ENCODE results near the gene PARD3.
"Not testable (repeated sequence)": the region's sequence is repeated elsewhere in the genome, so short reads cannot be mapped to it uniquely, and the experiment has no call there.

PARD3 gene

DNA sequence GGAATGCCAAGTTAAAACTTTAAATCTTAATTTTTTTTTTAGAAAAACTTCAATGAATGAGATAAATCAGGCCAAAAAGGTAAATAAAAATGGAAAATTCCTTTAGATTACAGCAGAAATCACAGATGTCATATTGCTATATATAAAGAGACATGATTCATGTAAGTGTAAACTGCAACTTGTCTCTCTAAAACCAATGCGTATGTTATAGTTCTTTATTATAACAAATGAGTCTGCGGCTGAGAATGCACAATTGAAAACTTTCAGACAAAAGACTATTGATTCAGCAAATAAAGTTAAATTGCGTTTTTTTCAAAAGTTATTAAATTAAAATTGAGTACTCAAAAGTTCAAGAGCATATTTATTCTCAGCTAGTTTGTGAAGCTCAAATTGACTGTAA lies 425.3 kb downstream of the PARD3 start:
- no peak for DNase-seq (ENCODE audit: low read depth in 2 of 2)

DNA sequence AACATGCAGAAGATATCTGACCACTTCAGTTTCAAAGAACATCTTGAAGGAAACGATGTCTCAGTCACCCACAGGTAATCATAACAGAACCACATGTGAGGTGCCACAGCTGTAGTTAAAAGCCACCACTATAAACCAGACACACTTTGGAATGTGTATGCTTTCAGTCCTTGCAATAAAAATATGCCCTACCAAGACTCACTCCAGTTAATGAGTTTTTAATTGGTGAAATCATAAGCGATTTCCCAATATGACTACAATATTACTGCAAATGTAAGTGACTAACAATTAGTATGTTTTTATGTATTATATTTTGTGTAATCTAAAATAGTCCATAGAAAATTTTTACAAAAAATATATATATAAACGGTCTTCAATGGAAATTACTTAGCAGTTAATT lies 428.2 kb downstream of the PARD3 start:
- DNase-seq (ENCODE audit: low read depth in 2 of 2) = no peak

DNA sequence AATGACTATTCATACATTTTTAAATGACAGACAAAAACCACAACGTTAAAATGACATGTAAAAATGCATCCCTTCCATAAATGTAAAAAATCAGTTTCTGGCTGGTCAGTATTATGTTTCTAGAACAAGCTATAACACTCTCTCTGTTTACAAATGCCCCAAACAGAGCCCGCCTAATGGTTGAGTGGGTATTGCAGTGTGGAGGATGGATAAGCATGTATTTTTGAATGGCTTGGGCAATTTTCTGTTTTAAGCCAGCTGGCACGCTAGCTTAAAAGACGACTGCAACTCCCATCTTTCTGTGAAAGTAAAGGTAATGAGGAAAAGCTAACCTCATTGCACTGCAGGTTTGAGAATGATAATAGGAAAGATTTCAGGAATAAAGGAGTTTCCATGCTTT lies 430.7 kb downstream of the PARD3 start:
- DNase-seq (ENCODE audit: low read depth in 2 of 2) = no peak

DNA sequence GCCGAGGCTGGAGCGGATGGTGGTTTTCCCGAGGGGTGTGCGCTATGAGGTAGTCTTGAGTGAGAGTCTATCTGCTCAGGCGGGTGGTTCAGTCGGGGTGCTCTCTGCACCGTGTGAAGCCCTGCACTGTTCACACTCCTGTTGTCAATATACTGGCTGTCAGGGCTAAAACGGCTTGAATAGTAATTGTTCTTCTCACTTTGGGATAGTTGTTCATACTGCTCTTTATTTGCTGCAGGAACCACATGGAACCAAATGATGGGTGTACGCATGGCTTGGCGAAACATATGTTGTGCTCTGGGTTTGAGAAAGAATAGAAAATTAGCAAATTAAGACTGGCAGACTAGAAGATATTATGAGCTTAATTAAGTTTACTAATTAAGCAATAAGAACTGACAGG lies 432.5 kb downstream of the PARD3 start:
- DNase-seq (ENCODE audit: low read depth in 2 of 2) = no peak

DNA sequence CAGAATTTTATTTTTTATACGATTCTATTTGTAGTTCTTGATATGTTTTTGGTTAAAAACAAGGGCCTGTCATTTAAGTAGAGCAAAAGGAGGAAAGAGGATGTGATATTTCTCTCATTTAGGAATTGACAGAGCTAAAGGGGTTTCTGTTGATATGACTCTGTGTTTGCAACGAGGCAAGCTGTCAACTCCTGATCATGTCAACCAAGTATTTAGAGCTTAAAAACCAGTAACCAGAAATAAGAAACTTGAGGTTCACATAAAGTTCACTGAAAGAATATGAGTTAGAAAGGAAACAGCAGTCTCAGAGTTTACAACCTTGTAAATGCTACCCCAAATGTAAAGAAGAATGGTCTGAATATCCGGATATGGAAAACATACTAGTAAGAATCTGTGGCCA lies 434.2 kb downstream of the PARD3 start:
- DNase-seq (ENCODE audit: low read depth in 2 of 2) = no peak

DNA sequence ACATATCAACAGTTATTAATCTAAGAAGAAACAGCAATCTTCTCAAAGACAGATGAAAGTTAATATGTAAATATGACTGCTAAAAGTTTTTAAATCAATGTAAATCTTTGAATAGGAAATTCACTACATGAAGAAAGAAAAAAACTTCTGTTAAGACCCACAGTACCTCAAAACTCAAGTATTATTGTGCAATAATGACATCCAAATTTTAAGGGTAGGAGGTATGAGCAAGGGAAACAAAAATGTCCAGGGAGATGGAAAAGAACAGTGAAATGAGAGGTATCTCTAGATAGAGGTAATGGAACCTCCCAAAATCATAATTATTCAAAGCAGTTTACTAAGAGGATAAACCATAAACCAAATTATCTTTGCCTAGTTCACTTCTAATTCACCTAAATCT lies 436.8 kb downstream of the PARD3 start:
- no peak for DNase-seq (ENCODE audit: low read depth in 2 of 2)

DNA sequence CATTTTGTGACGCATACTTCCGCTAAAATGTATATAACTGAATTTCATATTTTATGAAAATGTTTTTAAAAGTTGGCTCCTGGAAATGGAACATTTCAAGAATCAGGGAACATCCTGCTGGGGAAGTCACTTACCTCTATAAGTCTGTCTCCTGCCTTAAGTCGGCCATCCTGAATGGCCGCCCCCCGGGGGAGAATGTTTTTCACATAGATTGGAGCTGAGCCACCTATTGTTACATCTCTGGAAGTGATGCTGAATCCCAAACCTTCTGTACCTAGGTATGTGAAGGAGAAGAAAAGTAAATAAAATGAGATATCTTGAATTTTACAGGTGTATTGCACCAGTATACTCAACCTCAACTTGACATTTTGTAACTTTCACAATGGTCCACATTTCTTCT lies 437.3 kb downstream of the PARD3 start:
- no peak for DNase-seq (ENCODE audit: low read depth in 2 of 2)

DNA sequence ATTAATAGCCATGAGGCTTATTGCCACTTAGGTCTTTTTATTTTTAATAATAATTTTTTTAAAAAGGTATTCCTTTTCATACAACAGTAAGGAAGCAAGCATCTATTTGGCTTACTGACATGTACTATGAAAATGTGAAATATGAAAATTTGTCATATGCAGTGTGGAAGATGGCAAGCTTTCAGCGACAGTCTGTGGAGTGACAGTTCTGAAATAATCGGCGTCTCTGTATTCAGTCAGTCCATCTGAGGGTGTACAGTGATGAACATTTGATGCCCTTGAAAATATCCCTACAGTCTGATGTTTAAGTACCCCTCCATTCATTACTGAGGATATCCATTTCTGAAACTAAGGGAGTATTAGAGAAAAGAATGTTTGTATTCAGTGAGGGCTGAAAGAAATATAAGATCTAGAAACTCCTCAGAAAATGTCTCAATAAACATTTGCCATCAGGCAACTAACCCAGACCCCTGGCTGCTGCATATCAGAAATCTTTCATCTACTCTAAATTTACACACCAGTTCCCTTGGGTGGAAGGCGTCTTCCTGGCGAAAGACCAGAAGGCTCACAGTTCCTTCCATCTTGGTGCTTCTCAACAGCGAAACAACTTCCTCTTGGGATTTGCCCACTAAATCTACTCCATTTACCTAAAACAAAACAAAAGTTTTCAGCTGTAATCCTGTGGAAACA lies 440.6 kb downstream of the PARD3 start:
- DNase-seq (ENCODE audit: low read depth in 2 of 2) = no peak

DNA sequence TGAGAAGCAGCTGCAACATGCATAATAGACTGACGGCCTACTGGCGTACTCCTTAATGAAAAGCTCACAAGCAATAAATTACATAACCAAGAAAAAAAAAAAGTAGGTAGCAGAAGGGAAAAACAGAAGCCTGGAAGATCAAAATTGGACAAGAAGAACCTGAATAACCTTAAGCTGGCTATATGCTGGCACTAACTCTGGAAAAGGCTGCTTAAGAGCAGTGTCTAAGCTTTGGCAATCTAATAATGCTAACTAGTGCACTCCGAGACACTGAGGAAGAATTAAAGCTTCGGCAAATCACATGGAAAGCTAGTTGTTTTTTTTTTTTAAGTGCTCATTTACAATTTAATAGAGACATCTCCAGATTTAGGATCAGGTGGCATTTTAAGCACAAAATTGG lies 441.9 kb downstream of the PARD3 start:
- DNase-seq (ENCODE audit: low read depth in 2 of 2) = no peak

DNA sequence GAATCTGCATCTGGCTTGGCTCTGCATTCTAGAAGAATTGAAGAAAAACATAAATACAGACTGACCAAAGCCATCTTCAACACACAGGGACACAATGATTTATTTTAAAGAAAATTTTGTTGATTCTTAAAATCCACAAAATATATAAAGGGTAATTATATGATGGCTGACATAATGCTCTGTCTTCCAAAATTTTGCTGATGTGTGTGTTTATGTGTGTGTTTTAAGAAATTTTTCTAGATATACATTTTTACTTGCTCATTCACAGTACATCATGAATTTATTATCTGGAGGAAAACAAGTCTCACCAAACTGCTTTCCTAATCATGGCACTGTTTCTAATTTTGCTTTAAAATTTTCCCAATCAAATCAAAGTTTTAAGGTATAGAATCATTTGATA lies 442.6 kb downstream of the PARD3 start:
- no peak for DNase-seq (ENCODE audit: low read depth in 2 of 2)

DNA sequence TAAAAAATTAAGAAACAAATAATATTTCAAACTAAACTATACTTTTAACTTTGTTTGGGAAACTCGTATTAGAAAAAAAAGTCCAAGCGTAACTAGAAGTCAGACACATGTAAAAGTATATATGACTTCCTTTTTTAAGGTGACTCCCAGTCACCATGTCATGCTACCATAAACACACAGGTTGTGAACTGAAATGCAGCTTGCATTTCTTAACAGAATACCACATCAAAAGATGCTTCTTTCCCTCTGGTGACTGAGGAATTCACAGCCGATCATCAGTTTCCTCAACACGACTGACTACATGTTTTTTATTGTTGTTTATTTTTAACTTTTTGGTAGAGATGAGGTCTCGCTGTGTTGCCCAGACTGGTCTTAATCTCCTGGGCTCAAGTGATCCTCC lies 445.0 kb downstream of the PARD3 start:
- DNase-seq (ENCODE audit: low read depth in 2 of 2) = no peak

DNA sequence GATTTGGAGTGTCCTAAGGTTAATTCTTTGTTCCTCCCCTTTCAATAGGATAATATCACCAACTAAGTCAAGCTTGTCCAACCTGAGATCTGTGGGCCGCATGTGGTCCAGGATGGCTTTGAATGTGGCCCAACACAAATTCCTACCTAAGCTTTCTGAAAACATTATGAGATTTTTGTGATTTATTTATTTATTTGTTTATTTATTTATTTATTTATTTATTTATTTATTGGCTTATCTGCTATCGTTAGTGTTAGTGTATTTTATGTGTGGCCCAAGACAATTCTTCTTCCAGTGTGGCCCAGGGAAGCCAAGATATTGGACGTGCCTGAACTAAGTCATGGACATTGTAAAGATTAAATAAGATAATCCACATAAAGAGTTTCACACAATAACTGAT lies 446.0 kb downstream of the PARD3 start:
- DNase-seq (ENCODE audit: low read depth in 2 of 2) = no peak

DNA sequence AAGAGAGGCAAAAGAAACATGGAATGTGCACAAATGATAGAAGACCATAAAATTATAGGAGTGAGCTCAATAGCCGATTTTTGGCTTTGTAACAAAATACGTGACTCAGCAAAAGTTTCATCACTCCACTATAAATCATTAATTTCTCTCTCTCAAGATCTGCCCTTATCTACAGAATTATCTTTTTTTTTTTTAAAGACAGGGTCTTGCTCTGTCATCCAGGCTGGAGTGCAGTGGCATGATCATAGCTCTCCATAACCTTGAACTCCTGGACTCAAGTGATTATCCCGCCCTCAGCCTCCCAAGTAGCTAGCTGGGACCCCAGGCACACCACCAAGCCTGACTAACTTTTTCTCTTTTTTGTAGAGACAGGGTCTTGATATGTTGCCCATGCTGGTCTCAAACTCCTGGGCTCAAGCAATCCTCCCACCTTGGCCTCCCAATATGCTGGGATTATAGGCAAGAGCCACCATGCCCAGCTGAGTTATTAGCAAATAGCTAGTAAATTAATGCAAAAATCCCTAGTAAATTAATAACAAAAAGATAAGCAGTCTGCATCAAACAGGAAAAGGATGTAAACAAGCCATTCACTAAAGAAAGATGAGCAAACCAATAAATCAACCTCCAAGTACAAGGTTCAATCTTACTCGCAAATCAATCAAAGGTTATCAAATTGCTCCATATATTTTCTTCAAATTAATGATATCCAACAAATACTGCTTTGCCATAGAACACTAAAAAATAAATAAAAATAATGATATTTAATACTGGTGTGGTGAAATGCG lies 450.7 kb downstream of the PARD3 start:
- DNase-seq (ENCODE audit: low read depth in 2 of 2) = no peak

DNA sequence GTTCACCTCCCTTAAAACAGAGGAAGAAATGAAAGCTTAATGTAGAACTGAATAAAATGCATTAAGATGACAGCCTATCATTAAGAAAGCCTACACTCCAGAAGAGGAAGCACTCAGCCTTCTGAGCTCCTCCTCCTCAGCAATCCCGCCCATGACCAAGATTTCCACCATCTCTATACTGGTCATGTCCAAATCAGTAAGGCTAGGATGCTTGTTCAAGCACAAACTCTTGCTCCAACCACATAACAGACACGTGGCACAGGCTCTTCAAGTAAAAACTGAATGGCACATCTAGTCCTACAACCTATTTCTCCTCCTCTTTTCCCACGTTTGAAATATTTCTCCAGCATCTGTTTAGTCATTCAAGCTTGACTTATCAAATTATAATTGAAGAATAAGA lies 454.1 kb downstream of the PARD3 start:
- DNase-seq (ENCODE audit: low read depth in 2 of 2) = no peak

DNA sequence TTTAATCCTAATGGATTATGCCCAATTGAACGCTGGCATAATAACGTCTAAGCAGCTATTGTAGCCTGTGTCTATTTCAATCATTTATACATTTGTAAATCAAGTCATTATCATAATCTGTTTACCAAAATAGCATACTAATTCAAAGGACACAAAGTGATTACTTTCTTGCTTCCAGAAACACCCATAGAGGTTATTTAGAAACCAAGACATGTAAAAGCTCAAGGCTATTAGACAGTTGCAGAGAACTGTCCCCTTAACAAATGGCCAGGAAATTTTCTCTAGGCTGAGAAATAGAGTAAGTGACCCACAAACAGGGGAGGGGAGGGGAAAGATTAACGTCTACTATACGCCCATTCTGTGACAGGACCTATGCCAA lies 455.7 kb downstream of the PARD3 start:
- no peak for DNase-seq (ENCODE audit: low read depth in 2 of 2)

DNA sequence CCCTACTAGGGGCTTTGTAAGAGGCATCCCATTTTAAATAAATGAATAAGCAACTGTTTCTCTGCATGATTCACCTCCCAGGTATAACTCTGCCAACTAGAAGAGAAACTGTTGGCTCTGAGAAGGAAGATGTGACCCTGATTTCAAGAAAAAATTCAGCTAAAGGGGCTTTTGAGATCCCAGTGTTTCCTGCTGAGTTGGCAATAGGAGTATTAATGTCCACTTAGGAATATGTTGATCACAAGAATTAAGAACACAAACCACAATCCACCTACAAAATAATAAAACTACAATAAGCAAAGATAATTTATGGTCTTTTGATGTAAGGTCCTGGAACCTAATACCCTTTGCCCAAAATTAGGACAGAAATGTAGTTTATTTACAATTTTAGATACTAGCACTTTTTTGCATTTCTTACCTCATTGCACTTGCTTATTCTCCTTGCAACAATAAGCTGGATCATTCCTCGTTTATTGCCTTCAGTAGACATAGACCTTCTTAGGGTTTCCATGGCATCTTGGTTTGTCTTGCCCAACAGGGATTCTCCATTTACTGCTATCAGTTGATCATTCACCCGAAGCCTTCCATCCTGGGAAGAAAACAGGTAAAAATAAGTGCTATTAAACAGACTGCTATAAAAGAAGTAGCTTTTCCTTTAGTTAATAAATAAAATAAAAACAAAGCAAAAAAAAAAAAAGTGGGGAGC lies 456.2 kb downstream of the PARD3 start:
- DNase-seq (ENCODE audit: low read depth in 2 of 2) = no peak

DNA sequence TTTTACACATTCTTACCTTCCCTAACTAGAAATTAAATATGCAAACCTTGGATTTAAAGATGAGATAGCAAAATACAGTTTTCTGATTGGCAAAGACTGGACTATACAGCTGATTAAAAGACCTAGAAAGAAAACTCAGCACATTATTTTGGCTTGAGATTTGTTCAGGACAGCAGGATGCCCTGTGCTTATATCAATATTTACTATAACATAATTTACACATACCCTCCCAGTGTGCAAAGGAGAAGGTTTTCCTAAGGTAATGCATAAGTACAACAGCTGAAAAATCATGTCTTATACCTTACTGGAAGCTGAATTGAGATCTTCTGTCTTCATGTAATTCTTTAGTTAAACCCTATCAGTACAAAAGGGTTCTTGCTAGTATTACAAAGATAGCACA lies 458.6 kb downstream of the PARD3 start:
- no peak for DNase-seq (ENCODE audit: low read depth in 2 of 2)

DNA sequence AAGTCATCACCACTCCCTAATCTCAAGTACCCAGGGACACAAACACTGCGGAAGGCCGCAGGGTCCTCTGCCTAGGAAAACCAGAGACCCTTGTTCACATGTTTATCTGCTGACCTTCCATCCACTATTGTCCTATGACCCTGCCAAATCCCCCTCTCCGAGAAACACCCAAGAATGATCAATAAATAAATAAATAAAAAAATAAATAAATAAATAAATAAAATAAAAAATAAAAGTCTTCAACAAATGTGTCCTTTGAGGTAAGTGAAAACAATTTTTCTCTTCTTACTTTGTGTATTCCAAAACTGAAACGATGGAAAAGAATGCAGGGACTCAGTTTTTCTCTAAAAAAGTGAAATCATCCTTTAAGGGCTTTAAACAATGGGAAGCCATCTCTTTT lies 461.6 kb downstream of the PARD3 start:
- DNase-seq (ENCODE audit: low read depth in 2 of 2) = not testable (repeated sequence)

DNA sequence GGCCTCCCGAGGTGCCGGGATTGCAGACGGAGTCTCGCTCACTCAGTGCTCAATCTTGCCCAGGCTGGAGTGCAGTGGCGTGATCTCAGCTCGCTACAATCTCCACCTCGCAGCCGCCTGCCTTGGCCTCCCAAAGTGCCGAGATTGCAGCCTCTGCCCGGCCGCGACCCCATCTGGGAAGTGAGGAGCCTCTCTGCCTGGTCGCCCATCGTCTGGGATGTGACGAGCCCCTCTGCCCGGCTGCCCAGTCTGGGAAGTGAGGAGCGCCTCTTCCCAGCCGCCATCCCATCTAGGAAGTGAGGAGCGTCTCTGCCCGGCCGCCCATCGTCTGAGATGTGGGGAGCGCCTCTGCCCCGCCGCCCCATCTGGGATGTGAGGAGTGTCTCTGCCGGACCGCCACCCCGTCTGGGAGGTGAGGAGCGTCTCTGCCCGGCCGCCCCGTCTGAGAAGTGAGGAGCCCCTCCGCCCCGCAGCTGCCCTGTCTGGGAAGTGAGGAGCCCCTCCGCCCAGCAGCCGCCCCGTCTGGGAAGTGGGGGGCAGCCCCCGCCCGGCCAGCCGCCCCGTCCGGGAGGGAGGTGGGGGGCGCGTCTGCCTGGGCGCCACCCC lies 462.4 kb downstream of the PARD3 start:
- not testable (repeated sequence) for DNase-seq (ENCODE audit: low read depth in 2 of 2)

DNA sequence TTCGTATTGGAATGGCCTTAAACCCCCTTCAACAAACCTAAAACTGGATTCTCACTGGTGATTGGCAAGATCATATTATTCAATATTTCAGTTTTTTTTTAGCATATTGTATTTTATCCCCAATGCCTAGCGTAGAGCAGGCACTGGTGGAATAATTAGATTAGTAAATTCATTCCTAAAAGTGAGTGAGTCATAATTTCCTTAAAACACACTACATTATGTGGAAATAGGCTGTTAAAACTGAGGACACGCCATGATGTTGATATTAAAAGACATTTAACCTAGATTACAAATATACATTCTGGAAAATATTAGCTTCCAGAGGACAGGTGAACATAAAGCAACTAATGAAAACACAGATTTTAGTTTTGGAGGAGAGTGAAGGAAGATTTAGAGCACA lies 463.9 kb downstream of the PARD3 start:
- DNase-seq (ENCODE audit: low read depth in 2 of 2) = no peak

DNA sequence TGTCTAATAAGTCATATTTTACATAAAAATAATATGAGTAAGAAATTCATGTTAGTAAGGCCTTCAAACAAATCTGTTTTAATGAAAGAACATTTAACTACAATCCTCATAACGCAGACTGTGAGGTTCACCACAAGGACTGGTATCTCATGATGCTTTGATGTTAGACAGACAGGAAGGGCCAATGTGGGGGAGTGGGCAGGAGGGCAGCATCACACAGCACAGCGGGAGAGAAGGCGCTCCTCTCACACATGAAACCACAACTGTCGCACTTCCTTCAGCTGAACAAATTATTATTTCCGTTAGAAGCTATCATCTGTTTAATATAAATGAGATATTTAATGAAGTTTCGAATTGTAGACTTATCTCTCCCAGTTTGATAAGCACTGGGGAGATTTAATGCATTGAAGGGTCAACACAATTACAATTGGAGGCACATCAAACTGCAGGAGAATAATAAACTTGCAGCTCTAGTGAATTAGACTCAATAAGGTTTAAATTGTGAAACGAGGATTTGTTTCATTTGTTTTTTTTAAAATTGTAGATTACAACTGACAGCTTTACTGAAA lies 466.1 kb downstream of the PARD3 start:
- DNase-seq (ENCODE audit: low read depth in 2 of 2) = no peak

DNA sequence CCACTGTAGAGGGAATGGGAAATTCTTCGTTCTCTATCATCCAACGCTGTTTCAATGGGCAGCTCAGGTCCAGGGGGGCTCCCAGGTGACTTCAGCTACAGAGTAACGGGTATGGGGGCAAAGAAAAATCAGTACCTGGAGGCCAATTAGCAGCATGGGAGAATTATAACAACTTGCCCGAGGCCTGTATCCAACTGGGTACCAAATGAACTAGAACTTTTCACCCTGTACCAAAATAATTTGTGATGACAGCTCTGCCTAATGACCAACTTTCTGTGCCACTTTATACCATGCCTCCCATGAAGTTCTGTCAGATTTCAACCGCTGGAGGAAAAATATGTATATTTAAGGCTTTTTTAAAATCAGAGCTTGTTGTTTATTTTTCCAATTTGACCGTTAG lies 467.1 kb downstream of the PARD3 start:
- DNase-seq (ENCODE audit: low read depth in 2 of 2) = no peak

Data from stimulated activated CD4-positive, alpha-beta T cell treated with anti-CD3 and anti-CD28 coated beads, Interleukin-1b, Interleukin-23, amount 100 ng/mL, for 1 hour (primary cell).